Kidney capillary endothelial cell (primary cell): ENCODE data around the gene DDIT4.
"Not testable (repeated sequence)": the region's sequence is repeated elsewhere in the genome, so short reads cannot be mapped to it uniquely, and the experiment has no call there.

ENCODE experiments used
- DNase-seq: peaks from one replicate; pipeline ENCODE4 v3.0.0-alpha.2; 2018; ENCODE audit warnings: low spot score

DDIT4 gene, protein sequence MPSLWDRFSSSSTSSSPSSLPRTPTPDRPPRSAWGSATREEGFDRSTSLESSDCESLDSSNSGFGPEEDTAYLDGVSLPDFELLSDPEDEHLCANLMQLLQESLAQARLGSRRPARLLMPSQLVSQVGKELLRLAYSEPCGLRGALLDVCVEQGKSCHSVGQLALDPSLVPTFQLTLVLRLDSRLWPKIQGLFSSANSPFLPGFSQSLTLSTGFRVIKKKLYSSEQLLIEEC

GRCh38 chr10:72273410-72274212 lies at the start of gene DDIT4:
Gene DDIT4, plus strand, starts transcription at chr10:72273924. Its CDS starts 293 bp downstream, at chr10:72274217.
- peak; percentile 98 for DNase-seq

DNA sequence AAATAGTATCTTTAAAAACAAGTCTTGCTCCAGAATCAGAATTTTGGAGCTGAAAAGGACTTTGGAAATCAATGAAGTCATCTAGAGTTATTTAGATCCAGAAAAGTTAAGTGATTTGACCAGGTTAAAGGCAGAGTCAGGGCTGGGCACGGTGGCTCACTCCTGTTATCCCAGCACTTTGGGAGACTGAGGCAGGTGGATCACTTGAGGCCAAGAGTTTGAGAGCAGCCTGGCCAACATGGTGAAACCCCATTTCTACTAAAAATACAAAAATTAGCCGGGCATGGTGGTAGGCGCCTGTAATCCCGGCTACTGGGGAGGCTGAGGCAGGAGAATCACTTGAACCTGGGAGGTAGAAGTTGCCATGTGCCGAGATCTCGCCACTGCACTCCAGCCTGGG lies 49.5 kb upstream of the DDIT4 start:
- not testable (repeated sequence) for DNase-seq

- no peak for DNase-seq
Observed at GRCh38 chr10:72226418-72227027, 47.2 kb upstream of the DDIT4 start.

- DNase-seq: no peak
Observed at GRCh38 chr10:72227826-72228225, 45.9 kb upstream of the DDIT4 start.

- no peak for DNase-seq
Observed at GRCh38 chr10:72228318-72228751, 45.4 kb upstream of the DDIT4 start.

DNA sequence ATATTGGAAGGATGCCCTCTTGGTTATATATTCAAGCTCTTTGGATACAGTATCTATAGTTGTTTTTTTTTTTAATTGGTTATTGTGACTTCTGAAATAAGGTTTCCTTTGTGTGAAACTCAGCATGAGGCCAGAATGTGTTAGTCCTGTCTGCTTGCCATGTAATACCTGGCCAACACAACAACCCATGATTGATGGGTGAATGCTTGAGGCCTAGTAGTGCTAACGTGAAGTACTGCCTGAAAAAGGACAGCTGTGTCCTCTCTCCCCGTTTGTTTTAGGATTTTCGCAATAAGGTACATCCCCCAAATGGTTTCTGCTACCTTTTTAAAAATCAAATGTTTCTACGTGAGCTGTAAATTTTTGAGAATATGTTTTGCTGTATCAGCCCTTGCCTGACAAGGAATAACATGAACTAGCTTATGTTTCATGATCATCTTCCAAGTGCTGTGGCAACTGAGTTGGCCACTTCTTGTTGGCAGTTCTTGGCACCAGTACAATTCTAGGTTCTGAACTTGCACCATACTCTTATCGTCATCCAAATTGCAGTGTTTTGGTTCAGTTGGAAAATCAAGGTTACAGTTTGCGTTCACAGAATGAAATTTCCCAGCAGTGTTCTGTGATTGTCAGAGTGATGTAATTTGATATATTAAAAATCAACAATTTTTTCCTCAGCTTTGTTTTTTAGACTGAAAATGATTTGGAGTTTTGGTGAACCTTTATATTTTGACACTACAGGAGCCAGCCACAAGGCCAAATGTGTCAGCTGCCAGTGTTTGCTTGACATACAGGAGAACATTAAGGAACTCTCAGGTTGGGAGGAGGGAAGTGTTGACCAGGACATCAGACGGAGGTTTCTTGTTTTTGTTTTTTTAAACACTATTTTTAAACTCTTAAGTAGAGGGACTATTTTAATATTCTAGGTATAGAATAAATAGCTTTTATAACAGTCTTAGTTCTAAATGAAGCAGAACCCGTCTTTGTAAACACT lies 44.2 kb upstream of the DDIT4 start:
- no peak for DNase-seq

DNA sequence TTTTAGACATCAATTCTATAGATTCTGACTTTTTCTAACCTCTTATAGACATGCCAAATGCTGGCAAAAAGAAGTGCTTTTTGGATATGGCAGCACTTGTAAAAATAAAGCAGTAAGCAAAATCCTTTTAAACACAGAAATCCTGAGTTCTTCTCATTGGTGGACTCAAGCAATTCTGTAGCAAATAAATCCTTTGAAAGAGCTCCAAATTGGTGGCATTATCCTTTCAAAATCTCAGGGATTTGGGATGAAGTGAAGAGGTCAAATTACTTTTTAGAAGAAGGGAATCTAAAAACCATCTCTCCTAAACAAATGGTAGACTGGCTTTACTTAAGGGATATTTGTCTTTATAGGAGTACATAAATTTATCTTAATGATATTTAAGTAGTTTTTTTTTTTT lies 40.1 kb upstream of the DDIT4 start:
- DNase-seq: no peak

DNA sequence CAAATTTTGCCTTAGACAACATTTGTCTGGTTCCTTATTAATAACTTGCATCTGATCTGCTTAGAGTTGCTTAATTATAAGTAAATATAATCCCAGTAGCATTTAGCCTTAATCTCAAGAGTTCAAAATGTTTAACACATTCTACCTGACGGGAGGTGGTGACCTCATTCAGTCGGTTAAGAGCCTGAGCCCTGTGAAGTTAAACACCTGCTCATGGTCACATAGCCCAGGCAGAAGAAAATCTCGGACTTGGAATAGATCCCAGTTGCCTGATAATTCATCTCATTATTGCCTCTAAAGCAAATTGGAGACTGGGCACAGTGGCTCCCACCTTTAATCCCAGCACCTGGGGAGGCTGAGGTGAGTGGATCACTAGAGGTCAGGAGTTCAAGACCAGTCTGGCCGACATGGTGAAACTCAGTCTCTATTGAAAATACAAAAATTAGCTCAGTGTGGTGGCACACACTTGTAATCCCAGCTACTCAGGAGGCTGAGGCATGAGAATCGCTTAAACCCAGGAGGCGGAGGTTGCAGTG lies 39.1 kb upstream of the DDIT4 start:
- DNase-seq: no peak

DNA sequence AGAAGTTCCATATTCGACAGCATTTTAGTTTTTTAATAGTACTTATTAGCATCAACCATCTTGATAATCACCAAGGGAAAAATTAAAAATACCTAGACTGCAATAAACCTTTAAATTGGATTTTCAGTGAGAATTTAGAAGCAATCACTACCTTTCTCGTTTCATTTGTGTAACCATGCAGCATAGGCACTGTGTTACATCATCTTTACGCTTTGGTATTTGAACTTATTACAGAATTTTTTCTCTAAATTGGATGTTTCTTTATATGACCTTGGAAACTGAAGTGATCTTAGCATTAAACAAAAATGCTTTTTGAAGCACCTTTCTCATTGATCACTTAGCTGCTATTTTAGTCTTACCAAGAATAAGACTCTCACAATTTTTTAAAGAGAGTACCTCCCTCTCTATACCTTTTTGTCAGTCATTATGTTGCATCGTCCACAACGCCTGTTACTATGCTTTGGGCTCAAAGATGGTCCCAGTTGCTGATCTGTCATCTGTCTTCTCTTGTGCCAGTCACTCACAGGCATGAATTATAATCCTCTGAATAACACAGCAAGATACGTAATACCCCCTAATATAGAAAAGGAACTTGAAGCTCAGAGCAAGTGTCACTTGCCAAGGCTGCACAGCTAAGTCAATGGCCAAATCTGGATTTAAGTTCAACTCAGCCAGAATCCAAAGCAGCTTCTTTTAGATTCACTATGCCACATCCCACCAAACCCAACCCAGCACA lies 38.0 kb upstream of the DDIT4 start:
- no peak for DNase-seq

GRCh38 chr10:72238392-72239175 lies 35.1 kb upstream of the DDIT4 start:
- DNase-seq: no peak

DNA sequence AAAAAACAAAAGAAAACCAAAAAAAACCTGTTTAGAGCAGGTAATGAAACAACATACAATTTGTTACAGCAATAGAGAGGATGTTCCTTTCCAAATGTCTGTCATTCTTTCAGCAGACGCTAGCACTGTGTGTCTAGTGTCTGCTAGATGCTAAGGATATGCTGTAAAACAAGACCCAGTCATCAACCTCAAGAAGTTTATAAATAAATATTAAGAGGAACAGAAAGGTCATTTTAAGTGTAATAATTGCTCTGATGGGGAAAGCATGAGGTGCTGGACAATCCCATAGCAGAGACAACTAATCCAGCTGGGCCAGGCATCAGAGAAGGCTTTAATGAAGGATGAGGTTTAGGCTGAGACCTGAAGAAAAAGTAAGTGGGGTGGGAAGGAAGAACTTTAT lies 34.3 kb upstream of the DDIT4 start:
- no peak for DNase-seq

- no peak for DNase-seq
Observed at GRCh38 chr10:72240371-72240770, 33.4 kb upstream of the DDIT4 start.

- no peak for DNase-seq
Observed at GRCh38 chr10:72241691-72242252, 32.0 kb upstream of the DDIT4 start.

GRCh38 chr10:72242675-72243074 lies 31.0 kb upstream of the DDIT4 start:
- DNase-seq: no peak

GRCh38 chr10:72243822-72244437 lies 29.8 kb upstream of the DDIT4 start:
- DNase-seq: no peak

DNA sequence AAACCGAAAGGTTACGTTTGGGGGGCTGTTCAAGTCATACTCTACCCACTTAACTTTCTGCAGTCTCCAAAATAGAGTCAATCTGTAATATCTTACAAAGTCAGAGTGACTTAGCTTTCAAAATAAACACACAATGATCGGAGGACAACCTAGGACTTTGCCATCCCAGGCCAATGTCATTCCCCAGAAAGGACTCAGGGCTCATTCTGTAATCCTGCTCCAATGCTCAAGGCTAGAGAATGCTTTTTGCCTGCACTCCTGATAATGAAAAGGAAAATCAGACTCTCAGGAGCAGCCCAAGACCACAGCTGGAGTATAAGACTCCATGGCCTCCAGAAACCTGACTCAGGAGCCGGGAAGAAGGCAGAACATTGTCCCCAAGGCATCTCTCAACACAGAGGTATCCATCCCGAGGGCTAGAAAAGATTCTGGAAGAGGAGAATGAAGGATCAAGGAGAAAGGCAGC lies 29.1 kb upstream of the DDIT4 start:
- no peak for DNase-seq

GRCh38 chr10:72245949-72246525 lies 27.7 kb upstream of the DDIT4 start:
- no peak for DNase-seq

DNA sequence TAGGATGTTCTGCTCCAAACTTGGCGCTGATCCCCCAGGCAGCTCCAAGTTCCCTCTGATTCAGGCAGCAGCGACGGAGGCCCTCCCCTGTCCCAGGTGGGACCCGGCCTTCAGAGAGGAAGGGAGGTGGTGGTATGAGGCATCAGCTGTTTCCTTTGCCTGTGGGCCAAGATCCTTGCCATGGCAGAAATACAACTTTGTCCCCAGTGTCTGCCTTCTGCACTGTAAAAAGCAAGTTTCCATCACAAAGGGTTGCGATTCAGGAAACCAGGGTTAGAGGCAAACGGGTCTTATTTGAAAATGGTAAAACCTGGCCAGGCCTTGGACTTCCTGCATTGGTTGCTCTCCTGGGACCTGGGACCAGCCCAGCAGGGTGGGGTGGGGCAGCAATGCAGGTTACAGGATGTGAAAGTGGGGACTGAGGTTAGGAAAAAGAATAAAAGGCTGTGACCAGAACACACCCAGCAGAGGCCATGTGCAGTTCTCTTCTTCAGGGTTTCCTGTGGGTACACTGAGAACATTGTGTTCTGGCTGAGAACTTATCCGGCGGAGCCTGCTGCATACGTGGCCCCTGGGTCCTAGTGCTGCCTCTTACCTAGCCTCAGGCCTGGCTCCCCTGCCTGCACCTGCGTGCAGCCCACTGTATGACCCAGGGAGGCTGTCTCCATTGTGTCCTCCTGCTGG lies 25.1 kb upstream of the DDIT4 start:
- no peak for DNase-seq
